ENCODE data around the gene CDC42EP4. TPM values are rescaled to one million over a fixed set of nuclear protein-coding genes. Genes with fewer than 3 reads are reported as not detected.
"Not testable (repeated sequence)": the region's sequence is repeated elsewhere in the genome, so short reads cannot be mapped to it uniquely, and the experiment has no call there.

CDC42EP4 gene
- total RNA-seq, 1 donor from 2014 or later = 33.4 TPM

GRCh38 chr17:73338050-73338521 lies 26.3 kb upstream of the CDC42EP4 start:
- Mint-ChIP-seq H3K27me3 (ENCODE audit: low read depth) (no peaks in the 10 kb centered on the region), H3K27ac (ENCODE audit: unreplicated experiment) (no peak overlapping the region), H3K9me3 (no peaks in the 10 kb centered on the region), H3K36me3 (ENCODE audit: low read depth) (no peaks in the 10 kb centered on the region), H3K4me3 (no peak overlapping the region), H3K4me1 (peaks cover 55% of the 10 kb centered on the region)
- no peak for DNase-seq (ENCODE audit: low read depth, low spot score)
- TF ChIP-seq CTCF (conservative IDR thresholded peaks at IDR 0.05) = no peak

GRCh38 chr17:73337330-73337710 lies 25.5 kb upstream of the CDC42EP4 start:
- H3K9me3 Mint-ChIP-seq = no peaks in the 10 kb centered on the region
- peak overlapping the region; percentile 68 for H3K27ac Mint-ChIP-seq (ENCODE audit: unreplicated experiment)
- peaks cover 48% of the 10 kb centered on the region for H3K4me1 Mint-ChIP-seq
- DNase-seq (ENCODE audit: low read depth, low spot score) = no peak
- TF ChIP-seq CTCF (conservative IDR thresholded peaks at IDR 0.05) = no peak
- no peaks in the 10 kb centered on the region for H3K27me3 Mint-ChIP-seq (ENCODE audit: low read depth)
- H3K36me3 Mint-ChIP-seq (ENCODE audit: low read depth) = no peaks in the 10 kb centered on the region
- peak overlapping the region; percentile 24 for H3K4me3 Mint-ChIP-seq

GRCh38 chr17:73336408-73337329 lies 24.9 kb upstream of the CDC42EP4 start:
- H3K27me3 Mint-ChIP-seq (ENCODE audit: low read depth) = no peaks in the 10 kb centered on the region
- peaks cover 41% of the 10 kb centered on the region for H3K4me1 Mint-ChIP-seq
- H3K36me3 Mint-ChIP-seq (ENCODE audit: low read depth) = no peaks in the 10 kb centered on the region
- H3K9me3 Mint-ChIP-seq = no peaks in the 10 kb centered on the region
- no peak for DNase-seq (ENCODE audit: low read depth, low spot score)
- H3K4me3 Mint-ChIP-seq = no peak overlapping the region
- peak overlapping the region; percentile 68 for H3K27ac Mint-ChIP-seq (ENCODE audit: unreplicated experiment)
- no peak for TF ChIP-seq CTCF (conservative IDR thresholded peaks at IDR 0.05)

- H3K36me3 Mint-ChIP-seq (ENCODE audit: low read depth) = no peaks in the 10 kb centered on the region
- H3K9me3 Mint-ChIP-seq = no peaks in the 10 kb centered on the region
- H3K27me3 Mint-ChIP-seq (ENCODE audit: low read depth) = no peaks in the 10 kb centered on the region
- H3K27ac Mint-ChIP-seq (ENCODE audit: unreplicated experiment) = no peak overlapping the region
- TF ChIP-seq CTCF (conservative IDR thresholded peaks at IDR 0.05) = no peak
- peaks cover 36% of the 10 kb centered on the region for H3K4me1 Mint-ChIP-seq
- H3K4me3 Mint-ChIP-seq = peak overlapping the region; percentile 47
- DNase-seq (ENCODE audit: low read depth, low spot score) = no peak
Observed at GRCh38 chr17:73335591-73336407, 24.0 kb upstream of the CDC42EP4 start.

- Mint-ChIP-seq H3K27ac (ENCODE audit: unreplicated experiment) (no peak overlapping the region), H3K27me3 (ENCODE audit: low read depth) (no peaks in the 10 kb centered on the region)
- no peak for TF ChIP-seq CTCF (conservative IDR thresholded peaks at IDR 0.05)
Observed at GRCh38 chr17:73334771-73335513, 23.1 kb upstream of the CDC42EP4 start.

GRCh38 chr17:73333445-73333844 lies 21.6 kb upstream of the CDC42EP4 start:
- H3K9me3 Mint-ChIP-seq; H3K36me3 Mint-ChIP-seq (ENCODE audit: low read depth); H3K27me3 Mint-ChIP-seq (ENCODE audit: low read depth); H3K27ac Mint-ChIP-seq (ENCODE audit: unreplicated experiment); H3K4me3 Mint-ChIP-seq; DNase-seq (ENCODE audit: low read depth, low spot score): not testable (repeated sequence)
- peaks cover 27% of the 10 kb centered on the region for H3K4me1 Mint-ChIP-seq

More at GRCh38 chr17:73334771-73335513, 23.1 kb upstream of the CDC42EP4 start:
- Mint-ChIP-seq H3K4me1 (peaks cover 30% of the 10 kb centered on the region), H3K4me3 (no peak overlapping the region), H3K36me3 (ENCODE audit: low read depth) (no peaks in the 10 kb centered on the region), H3K9me3 (no peaks in the 10 kb centered on the region)
- DNase-seq (ENCODE audit: low read depth, low spot score) = no peak
